ENCODE measurements around the gene RBM26.
A peak's percentile ranks its signal among the peaks of the same experiment; 100 is the strongest.

Gene RBM26

DNA sequence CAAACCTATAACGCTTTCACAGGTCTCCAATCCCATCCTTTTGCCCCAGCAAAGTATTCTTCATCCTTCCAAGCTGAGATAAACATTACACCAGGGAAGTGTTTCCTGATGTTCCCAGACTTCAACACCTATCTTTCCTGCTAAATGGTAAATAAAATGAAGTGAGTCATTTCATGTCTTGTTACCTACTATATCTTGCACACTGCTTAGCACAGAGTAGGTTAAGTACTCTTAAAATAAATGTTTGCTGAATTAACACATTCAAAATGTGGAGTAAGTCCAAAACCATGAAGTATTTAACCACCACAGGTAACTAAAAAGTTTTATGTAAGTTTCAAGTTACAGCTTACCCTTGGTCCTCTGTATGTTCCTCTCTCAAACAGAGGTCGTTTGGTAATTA lies 3.4 kb downstream of the RBM26 start:
- no peak for DNase-seq (ENCODE audit: extremely low read depth, low read depth)
- no peak for TF ChIP-seq CTCF (IDR thresholded peaks at IDR 0.05; ENCODE audit: low read depth, low read length, missing control alignments)
- H3K4me3 ChIP-seq (replicated peaks; ENCODE audit: low read depth, low read length), result peak overlapping the region; percentile 82; the same call in 1 of the 2 replicates

- no peak for DNase-seq (ENCODE audit: extremely low read depth, low read depth)
- peak overlapping the region; percentile 82; the same call in 1 of the 2 replicates for H3K4me3 ChIP-seq (replicated peaks; ENCODE audit: low read depth, low read length)
- TF ChIP-seq CTCF (IDR thresholded peaks at IDR 0.05; ENCODE audit: low read depth, low read length, missing control alignments), result no peak
These were observed 3.9 kb downstream of the RBM26 start for GRCh38 chr13:79402074-79402635.

DNA sequence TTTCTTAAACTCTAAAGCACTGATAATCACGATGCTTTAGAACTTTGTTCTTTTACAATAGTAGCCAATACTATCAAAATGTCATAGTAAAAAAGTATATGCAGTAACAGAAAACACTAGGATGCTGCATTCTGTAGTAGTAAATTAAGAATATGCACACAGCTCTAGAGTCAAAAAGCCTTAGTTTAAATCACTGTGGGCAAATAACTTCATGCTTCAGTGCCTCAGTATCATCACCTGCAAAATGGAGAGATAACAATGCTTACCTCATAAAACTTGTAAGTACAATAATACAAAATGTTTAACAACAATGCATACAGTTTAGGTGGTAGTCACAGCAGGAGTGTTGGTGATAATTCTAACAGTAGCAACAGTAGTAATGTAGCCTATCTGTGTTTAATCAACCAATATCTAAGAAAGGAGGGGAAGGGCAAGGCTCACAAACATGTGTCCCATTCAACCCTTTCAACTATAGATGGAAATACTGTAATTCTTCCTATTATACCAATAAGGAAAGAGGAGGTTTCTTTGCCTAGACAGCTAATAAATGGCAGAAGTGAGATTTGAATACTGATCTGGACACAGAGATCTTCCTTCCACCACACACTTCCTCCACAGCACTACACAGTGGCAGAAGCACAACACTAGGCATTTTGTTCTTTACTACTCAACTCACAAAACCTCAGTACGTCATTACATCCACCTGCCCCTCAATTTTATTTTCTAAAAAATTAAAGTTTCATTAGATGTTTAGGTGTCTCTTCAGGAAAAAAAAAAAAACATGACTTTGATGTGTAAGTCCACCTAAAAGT lies 4.6 kb downstream of the RBM26 start:
- DNase-seq (ENCODE audit: extremely low read depth, low read depth), result no peak
- no peak for TF ChIP-seq CTCF (IDR thresholded peaks at IDR 0.05; ENCODE audit: low read depth, low read length, missing control alignments)
- H3K4me3 ChIP-seq (replicated peaks; ENCODE audit: low read depth, low read length), result no peak overlapping the region

- no peak overlapping the region for H3K4me3 ChIP-seq (replicated peaks; ENCODE audit: low read depth, low read length)
- DNase-seq (ENCODE audit: extremely low read depth, low read depth), result no peak
- TF ChIP-seq CTCF (IDR thresholded peaks at IDR 0.05; ENCODE audit: low read depth, low read length, missing control alignments), result no peak
These were observed 7.1 kb downstream of the RBM26 start for GRCh38 chr13:79398915-79399314.

DNA sequence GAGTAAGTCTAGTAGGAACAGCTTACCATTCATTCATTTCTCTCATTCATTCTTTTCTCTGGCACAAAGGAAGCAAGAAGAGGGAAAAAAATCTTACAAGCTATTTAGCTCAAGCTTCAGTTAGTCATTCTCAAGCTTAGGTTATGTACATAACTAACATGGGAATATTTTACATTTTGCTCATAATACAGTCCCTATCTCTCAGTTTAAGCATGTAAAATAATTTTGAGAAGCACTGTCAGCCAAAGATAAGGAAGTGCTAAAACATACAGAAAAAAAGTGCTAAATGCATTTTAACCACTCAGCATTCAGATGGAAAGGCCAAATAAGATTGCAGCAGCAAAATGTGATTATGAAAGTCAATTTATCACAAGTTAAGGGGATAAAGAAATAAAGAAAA lies 7.9 kb downstream of the RBM26 start:
- no peak overlapping the region for H3K4me3 ChIP-seq (replicated peaks; ENCODE audit: low read depth, low read length)
- TF ChIP-seq CTCF (IDR thresholded peaks at IDR 0.05; ENCODE audit: low read depth, low read length, missing control alignments), result no peak
- no peak for DNase-seq (ENCODE audit: extremely low read depth, low read depth)

- no peak for TF ChIP-seq CTCF (IDR thresholded peaks at IDR 0.05; ENCODE audit: low read depth, low read length, missing control alignments)
- no peak overlapping the region for H3K4me3 ChIP-seq (replicated peaks; ENCODE audit: low read depth, low read length)
- no peak for DNase-seq (ENCODE audit: extremely low read depth, low read depth)
These were observed 10.2 kb downstream of the RBM26 start for GRCh38 chr13:79395881-79396280.

Measured in HFF-Myc (cell line).